ENCODE data around the gene PCDHGB7. TPM values are rescaled to one million over a fixed set of nuclear protein-coding genes. Genes with fewer than 3 reads are reported as not detected.
A peak's percentile ranks its signal among the peaks of the same experiment; 100 is the strongest.
"Not testable (repeated sequence)": the region's sequence is repeated elsewhere in the genome, so short reads cannot be mapped to it uniquely, and the experiment has no call there.

PCDHGB7 gene
- total and polyA plus RNA-seq, 2 experiments from 2014 or later: 13.2 to 14.2 TPM

GRCh38 chr5:141389153-141390042, 28.1 kb upstream of the PCDHGB7 start:
- Histone ChIP-seq H2AFZ (no peak overlapping the region), H3K4me2 (ENCODE audit: unreplicated experiment) (no peak overlapping the region), H3K9ac (no peak overlapping the region), H3K9me2 (ENCODE audit: insufficient read depth) (no peaks in the 10 kb centered on the region), H3K27me3 (replicated peaks; ENCODE audit: insufficient read depth) (no peaks in the 10 kb centered on the region), H4K20me1 (ENCODE audit: insufficient read depth) (no peaks in the 10 kb centered on the region), H3K4me3 (no peak overlapping the region), H3K36me3 (ENCODE audit: low read depth) (no peaks in the 10 kb centered on the region), H3F3A (ENCODE audit: insufficient read depth) (no peaks in the 10 kb centered on the region), H3K79me2 (ENCODE audit: insufficient read depth) (no peaks in the 10 kb centered on the region), H3K4me1 (ENCODE audit: insufficient read depth) (no peaks in the 10 kb centered on the region), H3K9me3 (ENCODE audit: low read depth) (no peaks in the 10 kb centered on the region), H3K27ac (no peak overlapping the region)
- 42 to 43% methylated on average over 56 to 72 of the region's 77 CpGs for WGBS, 2 experiments (ENCODE audit: low coverage in 1 of 2, low lambda C conversion rate in 2 of 2, missing lambda C conversion rate in 2 of 2)
- TF ChIP-seq EZH2 (IDR thresholded peaks at IDR 0.05; ENCODE audit: insufficient read depth, poor library complexity, severe bottlenecking) (no peak), EZH2phosphoT487 (IDR thresholded peaks at IDR 0.05; ENCODE audit: insufficient read depth, low read depth) (no peak)
- no peak for DNase-seq
- in situ Hi-C loops (cut with MboI): no loop called here

- peak; percentile 48 for DNase-seq
- Histone ChIP-seq H3K9me2 (ENCODE audit: insufficient read depth) (no peaks in the 10 kb centered on the region), H3K27ac (no peak within 1 kb of the TSS), H2AFZ (0 out of 2 replicates have a peak within 1 kb of the TSS, but pooled peaks have one; percentile 4), H3K79me2 (ENCODE audit: insufficient read depth) (no peaks in the 10 kb centered on the region), H3K4me2 (ENCODE audit: unreplicated experiment) (no peak within 1 kb of the TSS), H3K27me3 (replicated peaks; ENCODE audit: insufficient read depth) (no peaks in the 10 kb centered on the region), H3K4me1 (ENCODE audit: insufficient read depth) (no peaks in the 10 kb centered on the region), H3K9ac (no peak within 1 kb of the TSS), H4K20me1 (ENCODE audit: insufficient read depth) (no peaks in the 10 kb centered on the region), H3K36me3 (ENCODE audit: low read depth) (no peaks in the 10 kb centered on the region), H3K4me3 (no peak within 1 kb of the TSS), H3K9me3 (ENCODE audit: low read depth) (no peaks in the 10 kb centered on the region), H3F3A (ENCODE audit: insufficient read depth) (peaks cover 5% of the 10 kb centered on the region; the same call in 1 of the 2 replicates)
- in situ Hi-C loops (cut with MboI): no loop called here
- WGBS, 2 experiments (ENCODE audit: low coverage in 1 of 2, low lambda C conversion rate in 2 of 2, missing lambda C conversion rate in 2 of 2): 38% methylated on average over 38 of the region's 38 CpGs
- TF ChIP-seq EZH2 (IDR thresholded peaks at IDR 0.05; ENCODE audit: insufficient read depth, poor library complexity, severe bottlenecking) (no peak), EZH2phosphoT487 (IDR thresholded peaks at IDR 0.05; ENCODE audit: insufficient read depth, low read depth) (no peak)
Measured at GRCh38 chr5:141392429-141393198, 24.9 kb upstream of the PCDHGB7 start, which contains the start of gene PCDHGA8. Gene PCDHGA8, plus strand, starts transcription at chr5:141392633. Its CDS starts 181 bp downstream, at chr5:141392814.

GRCh38 chr5:141393267-141393666, 24.2 kb upstream of the PCDHGB7 start:
- Histone ChIP-seq H3K36me3 (ENCODE audit: low read depth) (no peaks in the 10 kb centered on the region), H3K4me1 (ENCODE audit: insufficient read depth) (no peaks in the 10 kb centered on the region), H3K27me3 (replicated peaks; ENCODE audit: insufficient read depth) (no peaks in the 10 kb centered on the region), H2AFZ (no peak overlapping the region), H3F3A (ENCODE audit: insufficient read depth) (peaks cover 5% of the 10 kb centered on the region; the same call in 1 of the 2 replicates), H3K4me3 (no peak overlapping the region), H3K4me2 (ENCODE audit: unreplicated experiment) (no peak overlapping the region), H3K9ac (no peak overlapping the region), H3K9me2 (ENCODE audit: insufficient read depth) (no peaks in the 10 kb centered on the region), H3K9me3 (ENCODE audit: low read depth) (no peaks in the 10 kb centered on the region), H4K20me1 (ENCODE audit: insufficient read depth) (no peaks in the 10 kb centered on the region), H3K79me2 (ENCODE audit: insufficient read depth) (no peaks in the 10 kb centered on the region), H3K27ac (no peak overlapping the region)
- DNase-seq: no peak
- 41 to 43% methylated on average over 21 of the region's 21 CpGs for WGBS, 2 experiments (ENCODE audit: low coverage in 1 of 2, low lambda C conversion rate in 2 of 2, missing lambda C conversion rate in 2 of 2)
- TF ChIP-seq EZH2 (IDR thresholded peaks at IDR 0.05; ENCODE audit: insufficient read depth, poor library complexity, severe bottlenecking) (no peak), EZH2phosphoT487 (IDR thresholded peaks at IDR 0.05; ENCODE audit: insufficient read depth, low read depth) (no peak)
- in situ Hi-C loops (cut with MboI): no loop called here

- H3K27me3 ChIP-seq (replicated peaks; ENCODE audit: insufficient read depth); in situ Hi-C loops (cut with MboI); H3F3A ChIP-seq (ENCODE audit: insufficient read depth); H3K4me2 ChIP-seq (ENCODE audit: unreplicated experiment); H2AFZ ChIP-seq; H3K9me3 ChIP-seq (ENCODE audit: low read depth); DNase-seq; H3K79me2 ChIP-seq (ENCODE audit: insufficient read depth); H3K4me1 ChIP-seq (ENCODE audit: insufficient read depth); H4K20me1 ChIP-seq (ENCODE audit: insufficient read depth); H3K36me3 ChIP-seq (ENCODE audit: low read depth); H3K9ac ChIP-seq; H3K4me3 ChIP-seq; H3K9me2 ChIP-seq (ENCODE audit: insufficient read depth); H3K27ac ChIP-seq: not testable (repeated sequence)
- 54 to 55% methylated on average over 38 to 44 of the region's 53 CpGs for WGBS, 2 experiments (ENCODE audit: low coverage in 1 of 2, low lambda C conversion rate in 2 of 2, missing lambda C conversion rate in 2 of 2)
Measured at GRCh38 chr5:141394401-141395187, 22.9 kb upstream of the PCDHGB7 start.

- H3K9me2 ChIP-seq (ENCODE audit: insufficient read depth); H3K27me3 ChIP-seq (replicated peaks; ENCODE audit: insufficient read depth); H3K36me3 ChIP-seq (ENCODE audit: low read depth); in situ Hi-C loops (cut with MboI); H3F3A ChIP-seq (ENCODE audit: insufficient read depth); H4K20me1 ChIP-seq (ENCODE audit: insufficient read depth); H3K4me1 ChIP-seq (ENCODE audit: insufficient read depth); H3K79me2 ChIP-seq (ENCODE audit: insufficient read depth); H3K9me3 ChIP-seq (ENCODE audit: low read depth); H3K27ac ChIP-seq: not testable (repeated sequence)
- Histone ChIP-seq H3K4me2 (ENCODE audit: unreplicated experiment) (peak within 1 kb of the TSS; percentile 47), H2AFZ (peak within 1 kb of the TSS; percentile 62; the same call in 1 of the 2 replicates), H3K9ac (peak within 1 kb of the TSS; percentile 67), H3K4me3 (peak within 1 kb of the TSS; percentile 72)
- WGBS, 2 experiments (ENCODE audit: low coverage in 1 of 2, low lambda C conversion rate in 2 of 2, missing lambda C conversion rate in 2 of 2): 23 to 24% methylated on average over 23 to 26 of the region's 43 CpGs
- peak; percentile 68 for DNase-seq
Measured at GRCh38 chr5:141397756-141398551, 19.5 kb upstream of the PCDHGB7 start, which contains the start of gene PCDHGB5. Gene PCDHGB5, plus strand, starts transcription at chr5:141397947. Its CDS starts 181 bp downstream, at chr5:141398128.
